Muscle of arm (tissue), 12 donors: Measurements from ENCODE around the gene GTF3C4. TPM values are rescaled to one million over a fixed set of nuclear protein-coding genes. Genes with fewer than 3 reads are reported as not detected.

Experiments used
- DNase-seq: peaks from one replicate; pipeline ENCODE4 v3.0.0-alpha.2; 2013
- polyA plus RNA-seq, 12 donors: library from polyadenylated mRNA; unstranded; fragments of 120-200 nt; gene quantifications; one replicate each; pipeline ENCODE4 v1.2.1, GENCODE V29; 2013; ENCODE audit not compliant: insufficient read length in 12 of 12

Gene GTF3C4
- polyA plus RNA-seq, 12 donors = 12.1 to 21.0 (median 15.9) TPM; not detected in 1

DNA sequence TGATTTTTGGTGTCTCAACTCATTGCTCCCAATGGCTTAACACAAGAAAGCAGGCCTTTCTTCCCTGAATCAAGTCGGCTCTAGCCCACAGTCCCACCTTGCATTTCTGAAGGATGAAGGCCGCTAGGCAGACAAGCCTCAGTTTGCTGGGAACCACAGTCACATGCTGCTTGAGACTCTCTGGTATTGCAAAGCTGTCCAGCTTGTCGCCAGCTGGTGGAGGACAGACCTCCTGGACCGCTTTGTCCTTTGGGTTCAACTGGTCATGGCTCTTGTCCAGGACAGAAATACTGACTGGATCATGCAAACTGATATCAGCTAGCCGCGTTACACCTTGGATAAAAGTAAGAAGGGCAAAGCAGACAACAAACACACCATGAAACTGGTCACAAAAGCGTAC is 23.5 kb upstream of the GTF3C4 start:
- no peak for DNase-seq

DNA sequence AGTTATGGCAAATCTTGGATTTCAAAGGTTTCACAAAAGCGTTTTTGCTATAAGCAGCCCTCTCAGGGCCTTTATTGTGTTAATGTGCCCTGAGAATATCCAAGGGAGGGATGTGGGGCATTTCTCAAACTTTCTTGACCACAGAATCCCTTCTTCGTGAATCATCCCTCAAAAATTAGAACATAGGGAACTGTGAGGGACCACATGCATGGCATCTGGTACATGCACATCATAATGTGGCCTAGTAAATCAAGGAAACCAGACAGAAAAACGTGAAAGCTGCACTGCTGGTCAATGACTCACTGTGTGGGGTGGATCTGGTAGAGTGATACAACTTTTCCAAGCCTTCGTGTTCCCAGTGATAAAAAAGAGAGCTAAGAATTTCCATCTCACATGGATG is 22.9 kb upstream of the GTF3C4 start:
- DNase-seq = no peak

DNA sequence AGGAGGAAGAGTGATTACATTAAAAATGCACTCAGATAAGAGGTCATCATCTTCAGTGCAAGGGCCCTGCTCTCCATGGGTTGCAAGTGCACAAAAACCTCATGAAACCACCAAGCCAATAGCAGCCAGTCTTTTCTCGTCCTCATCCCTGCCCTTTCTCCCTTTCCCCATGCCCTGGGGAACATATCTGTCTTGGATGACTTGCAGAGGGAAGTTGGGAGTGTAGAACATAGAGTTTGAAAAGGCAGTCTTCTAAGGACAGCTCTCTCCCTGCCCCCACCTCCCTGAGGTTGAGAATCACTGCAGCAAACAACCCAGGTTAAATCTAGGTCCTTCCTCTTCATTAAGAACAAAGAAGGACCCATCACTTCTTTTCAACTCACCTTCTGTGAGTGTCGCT is 22.5 kb upstream of the GTF3C4 start:
- DNase-seq = no peak

DNA sequence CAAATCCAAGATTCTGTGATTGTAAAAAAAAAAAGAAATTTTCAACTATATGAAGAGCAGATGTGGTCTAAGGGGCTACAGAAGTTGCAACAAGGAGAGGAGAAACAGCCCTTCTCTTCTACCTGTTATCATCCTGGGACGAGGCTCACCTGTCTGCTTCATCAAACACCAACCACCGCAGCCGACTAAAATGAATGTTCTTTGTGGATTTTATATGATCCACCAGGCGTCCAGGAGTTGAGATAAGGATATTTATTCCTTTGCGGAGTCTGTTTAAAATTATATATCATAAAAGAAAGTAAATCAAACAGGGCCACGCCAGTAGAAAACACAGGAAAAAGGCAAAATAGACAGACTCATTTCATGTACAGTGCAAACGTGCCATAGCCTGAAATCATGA is 22.0 kb upstream of the GTF3C4 start:
- no peak for DNase-seq

DNA sequence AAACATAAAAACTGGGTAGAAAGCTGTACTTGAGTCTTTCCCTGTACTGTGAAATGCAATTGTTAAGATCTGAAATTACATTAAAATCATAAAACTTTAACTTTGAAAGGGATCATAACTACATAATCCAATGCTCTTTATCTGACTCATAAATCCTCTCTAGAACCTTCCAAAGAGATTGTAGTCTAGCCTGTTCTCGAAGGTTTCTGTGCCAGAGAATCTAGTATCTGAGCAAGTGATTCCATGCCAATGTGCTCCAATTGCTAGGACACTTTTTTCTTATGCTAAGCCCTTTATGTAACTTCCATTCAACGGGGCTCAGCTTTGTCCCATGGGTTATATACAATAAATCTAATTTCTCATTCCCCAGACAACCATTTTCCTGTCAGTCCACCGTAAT is 21.6 kb upstream of the GTF3C4 start:
- DNase-seq = no peak

DNA sequence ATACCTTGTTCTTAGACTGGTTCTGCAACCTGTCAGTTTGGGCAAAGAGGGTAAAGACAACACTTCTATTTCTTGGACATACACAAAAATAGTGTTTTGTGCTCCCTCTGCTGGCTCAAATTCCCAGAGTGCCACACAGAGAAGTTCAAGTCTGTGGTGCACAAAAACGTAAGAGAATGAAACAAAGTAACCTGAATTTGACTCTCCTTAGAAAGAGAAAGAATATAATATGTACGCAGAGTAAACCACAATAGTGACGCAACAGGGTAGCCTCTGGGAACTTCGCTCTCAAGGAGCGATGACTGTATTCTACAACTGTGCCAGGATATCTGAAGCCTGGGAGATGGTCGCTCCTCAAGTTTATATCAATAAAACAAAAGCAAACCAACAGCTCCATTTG is 19.0 kb upstream of the GTF3C4 start:
- DNase-seq = no peak

DNA sequence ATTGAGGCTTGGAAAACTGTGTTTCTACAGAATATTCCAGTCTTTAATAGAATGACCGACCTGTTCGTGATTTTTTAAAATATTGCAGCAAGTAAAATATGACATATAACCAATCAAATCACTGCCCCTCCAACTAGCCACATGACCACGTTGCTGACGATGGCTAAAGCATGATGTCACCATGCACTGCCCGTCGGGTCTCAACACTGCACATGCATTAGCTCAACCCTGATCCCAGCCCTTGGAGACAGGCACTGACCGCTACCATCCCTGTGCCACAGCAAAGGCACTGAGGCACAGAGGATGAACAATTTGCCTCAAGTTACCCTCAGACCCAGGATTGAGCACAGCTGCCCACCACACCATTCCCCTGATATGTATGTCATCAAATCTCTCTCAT is 14.0 kb upstream of the GTF3C4 start:
- DNase-seq = no peak

DNA sequence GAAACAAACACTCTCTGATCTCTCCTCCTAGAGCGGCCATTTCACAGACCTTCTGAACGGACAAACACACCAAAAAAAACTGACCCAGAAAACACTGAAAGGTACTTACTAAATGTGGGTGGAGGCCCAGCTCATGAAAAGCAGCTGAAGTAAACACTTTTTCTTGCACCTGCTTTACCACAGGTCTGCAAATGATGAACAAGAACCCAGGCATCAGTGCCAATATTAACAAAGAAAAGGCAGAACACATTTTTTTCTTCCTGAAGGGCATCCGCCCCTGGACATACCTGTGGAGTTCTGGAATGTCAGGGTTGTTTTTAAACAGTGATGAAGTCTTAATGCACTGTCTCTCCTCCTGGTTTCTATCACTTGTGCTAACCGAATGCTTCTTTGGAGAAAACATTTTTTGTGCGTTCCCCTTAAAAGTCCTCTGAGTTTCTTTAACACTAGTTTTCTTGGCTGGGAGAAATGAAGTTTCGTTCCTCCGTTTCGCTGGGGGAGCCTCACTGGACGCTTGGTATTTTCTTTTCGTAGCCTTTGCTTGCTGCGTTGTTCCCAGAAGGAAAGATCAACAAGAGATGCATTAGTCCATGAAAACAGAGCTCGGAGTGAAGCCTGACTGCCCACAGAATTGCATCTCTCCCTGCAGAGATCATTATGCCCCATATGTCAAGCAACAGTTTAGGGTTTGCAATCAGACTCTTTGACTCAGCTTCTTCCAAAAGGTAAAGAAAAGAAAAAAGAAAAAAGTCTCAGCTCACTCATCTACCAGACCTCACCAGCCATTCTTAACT is 7.9 kb upstream of the GTF3C4 start:
- no peak for DNase-seq

DNA sequence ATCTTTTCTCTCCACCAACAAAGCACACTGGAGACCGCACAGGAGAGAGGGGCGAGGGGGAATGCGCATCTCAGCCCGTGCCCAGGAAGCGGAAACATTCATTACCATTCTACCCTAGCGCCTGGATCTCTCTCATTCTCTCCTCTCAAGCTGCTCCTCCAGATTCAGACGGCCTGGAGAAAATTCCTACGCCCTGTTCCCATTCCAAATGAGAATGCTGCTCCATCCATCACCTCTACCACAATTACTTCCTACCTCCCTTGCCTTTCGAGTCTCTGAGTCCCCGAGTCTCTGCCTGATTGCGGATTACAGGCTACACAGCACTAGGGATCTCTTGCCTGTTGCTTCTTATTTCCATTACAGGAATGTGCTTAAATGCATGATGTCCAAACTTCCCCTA is 7.1 kb upstream of the GTF3C4 start:
- no peak for DNase-seq

DNA sequence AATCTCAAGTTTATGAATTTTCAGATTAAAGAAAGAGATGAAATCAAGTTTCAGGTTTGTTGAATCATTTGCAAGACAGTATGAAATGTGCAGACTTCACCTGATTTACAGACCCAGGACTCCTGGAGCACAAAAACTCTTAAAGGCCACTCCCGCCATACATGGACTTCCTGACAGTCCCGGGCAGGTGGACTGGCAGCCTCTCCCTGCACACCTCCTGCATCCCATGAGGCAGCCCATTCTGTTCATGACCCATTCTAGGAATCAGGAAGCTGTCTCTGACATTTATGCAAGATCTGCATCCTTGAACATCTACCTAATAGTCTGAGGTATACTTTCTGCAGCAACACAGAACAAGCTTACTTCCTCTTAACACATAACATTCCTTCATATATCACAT is 6.4 kb upstream of the GTF3C4 start:
- no peak for DNase-seq

DNA sequence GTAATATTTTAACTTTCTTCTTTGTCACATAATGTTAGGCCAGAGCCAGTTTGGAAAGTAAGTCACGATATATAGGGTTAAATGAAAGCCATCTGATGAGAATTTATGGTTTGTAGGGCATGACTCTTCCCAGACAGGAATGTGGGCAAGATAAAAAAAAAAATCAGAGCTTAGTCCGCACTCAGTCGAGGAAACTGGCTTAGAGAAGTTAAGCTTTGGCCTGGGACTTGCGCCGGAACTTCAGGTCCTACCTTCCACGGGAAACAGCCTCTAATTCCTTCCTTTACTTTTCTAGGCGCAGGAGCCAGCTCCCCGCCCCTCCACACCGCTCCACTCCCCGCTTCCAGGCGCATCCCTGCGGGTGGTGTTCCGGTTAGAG is 956 bp upstream of the GTF3C4 start:
- DNase-seq = no peak

DNA sequence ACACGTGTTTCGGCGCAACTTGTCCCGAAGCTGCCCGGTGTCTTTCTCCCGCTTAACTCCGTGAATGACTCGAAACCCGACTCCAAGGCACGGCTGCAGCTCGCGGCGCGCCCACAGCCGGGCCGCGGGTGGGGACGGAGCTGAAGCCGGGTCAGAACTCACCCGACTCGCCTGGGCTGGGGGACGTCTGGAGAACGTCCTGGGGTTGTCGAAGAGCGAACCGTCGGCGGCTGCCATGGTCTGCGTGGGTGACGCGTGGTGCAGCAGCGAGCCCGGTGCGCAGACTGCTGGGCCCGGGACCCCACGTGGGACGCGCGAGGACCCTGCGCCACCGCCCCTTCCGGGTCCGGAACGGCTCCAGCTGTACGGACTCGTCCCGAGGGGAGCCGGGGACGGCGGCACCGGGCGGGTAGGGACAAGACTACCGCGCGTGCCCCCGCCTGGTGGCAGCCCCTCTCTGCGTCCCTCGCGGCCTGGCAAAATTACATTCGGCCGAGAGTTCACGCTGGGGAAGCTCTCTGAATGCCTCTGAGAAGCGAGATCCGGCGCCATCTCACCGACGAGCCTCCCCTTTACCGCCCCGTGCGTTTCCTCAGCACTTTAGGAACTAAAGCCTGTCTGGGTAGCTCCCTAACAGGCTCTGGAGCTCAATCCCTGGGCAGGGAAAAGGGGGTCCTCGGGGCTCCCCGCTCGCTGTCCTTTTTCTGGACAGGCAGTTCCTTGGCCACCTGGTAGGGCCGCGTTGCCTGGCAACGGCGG is 387 bp upstream of the GTF3C4 start, which contains the start of gene DDX31:
Gene DDX31, minus strand, starts transcription at position 286 of the 759 bp plus-strand sequence. Its CDS starts 49 bp downstream, at position 237.
- DNase-seq = peak; percentile 90

DNA sequence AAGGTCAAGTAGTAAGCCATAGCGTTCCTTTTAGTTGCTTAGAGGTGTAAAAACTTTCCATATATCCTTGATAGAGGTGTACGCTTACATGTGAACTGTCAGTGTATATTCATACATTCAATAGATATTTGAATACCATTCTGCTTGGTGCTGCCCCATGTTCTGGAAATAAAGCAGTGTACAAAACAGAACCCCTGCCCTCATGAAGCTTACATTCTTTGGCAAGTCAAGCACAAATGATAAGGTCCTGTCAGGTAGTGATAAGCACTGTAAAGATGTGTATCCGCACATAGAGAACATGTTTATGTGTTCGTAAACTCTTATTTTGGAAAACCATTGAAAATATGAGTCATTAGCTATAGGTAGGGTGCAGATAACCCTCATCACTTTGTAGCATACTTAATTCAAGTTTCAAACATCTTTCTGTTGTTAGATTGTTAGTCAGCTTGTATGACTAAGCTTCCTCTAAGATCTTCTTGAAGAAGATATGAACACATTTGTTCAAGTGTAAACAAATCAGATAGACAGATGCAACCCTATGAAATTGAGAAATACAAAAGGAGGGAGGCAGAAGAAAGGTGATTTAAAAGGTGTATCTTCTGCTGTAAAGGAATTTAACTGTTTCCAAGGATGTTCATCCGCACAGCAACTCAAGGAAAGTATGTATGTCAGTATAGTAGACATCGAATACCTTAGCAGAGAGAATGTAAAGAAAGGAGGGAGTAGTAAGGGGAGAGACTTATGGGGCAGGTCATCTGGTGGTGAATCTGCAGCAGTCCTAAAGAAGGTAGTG is 1.6 kb downstream of the GTF3C4 start:
- DNase-seq = no peak

DNA sequence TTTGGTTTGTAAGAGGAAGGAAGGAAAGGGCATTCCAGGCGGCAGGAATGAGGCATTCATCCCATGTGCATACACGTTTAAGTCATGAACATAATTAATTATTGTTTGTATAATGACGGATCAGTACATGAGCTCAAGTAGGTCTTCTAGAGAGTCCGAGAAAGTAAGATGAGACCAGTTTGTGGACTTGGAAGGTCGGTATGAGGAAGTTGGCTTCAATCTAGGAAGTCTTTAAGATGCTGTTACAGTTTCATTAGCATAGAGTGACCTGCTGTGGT is 2.1 kb downstream of the GTF3C4 start:
- DNase-seq = no peak

DNA sequence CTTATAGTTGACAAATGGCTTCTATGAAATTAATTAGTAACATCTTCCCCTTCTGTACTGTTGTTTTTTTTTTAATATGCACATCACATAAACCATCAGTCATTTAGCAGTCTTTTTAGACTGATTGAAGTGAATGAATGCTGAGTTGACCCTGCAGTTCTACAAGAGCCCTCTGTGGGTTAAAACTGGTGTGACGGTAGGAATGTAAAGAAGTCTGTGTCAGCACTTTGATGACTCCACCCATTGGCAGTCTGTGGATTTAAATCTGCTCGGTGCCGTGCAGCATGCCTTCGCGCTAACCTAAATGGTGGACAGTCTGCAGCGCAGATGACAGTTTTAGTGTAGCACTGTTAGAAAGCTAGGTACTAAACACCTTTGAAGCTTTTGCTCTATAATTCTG is 3.1 kb downstream of the GTF3C4 start:
- DNase-seq = no peak

DNA sequence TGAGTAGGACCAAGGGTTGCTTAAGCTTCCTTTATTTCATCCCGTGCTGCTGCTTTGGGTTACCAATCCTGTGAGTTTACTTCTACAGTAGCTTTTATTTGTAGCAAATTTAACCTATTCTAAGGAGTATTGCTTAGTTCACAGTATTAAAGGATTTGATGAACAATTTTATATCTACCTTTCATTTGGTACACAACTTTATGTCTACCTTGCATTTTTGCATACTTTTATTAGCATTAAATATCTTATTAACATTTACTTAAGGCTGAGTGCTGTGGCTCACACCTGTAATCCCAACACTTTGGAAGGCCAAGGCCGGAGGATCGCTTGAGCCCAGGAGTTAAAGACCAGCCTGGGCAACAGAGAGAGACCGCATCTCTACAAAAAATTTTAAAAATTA is 4.2 kb downstream of the GTF3C4 start:
- DNase-seq = no peak

DNA sequence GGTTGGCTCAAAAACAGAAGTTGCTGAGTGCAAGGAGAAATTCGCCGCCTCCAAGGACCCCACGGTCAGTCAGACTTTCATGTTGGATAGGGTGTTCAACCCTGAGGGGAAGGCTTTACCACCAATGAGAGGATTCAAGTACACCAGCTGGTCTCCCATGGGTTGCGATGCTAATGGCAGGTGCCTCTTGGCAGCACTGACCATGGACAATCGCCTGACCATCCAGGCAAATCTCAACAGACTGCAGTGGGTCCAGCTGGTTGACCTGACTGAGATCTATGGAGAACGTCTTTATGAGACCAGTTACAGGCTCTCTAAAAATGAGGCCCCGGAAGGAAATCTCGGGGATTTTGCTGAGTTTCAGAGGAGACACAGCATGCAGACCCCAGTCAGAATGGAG is 7.7 kb downstream of the GTF3C4 start:
- DNase-seq = no peak

DNA sequence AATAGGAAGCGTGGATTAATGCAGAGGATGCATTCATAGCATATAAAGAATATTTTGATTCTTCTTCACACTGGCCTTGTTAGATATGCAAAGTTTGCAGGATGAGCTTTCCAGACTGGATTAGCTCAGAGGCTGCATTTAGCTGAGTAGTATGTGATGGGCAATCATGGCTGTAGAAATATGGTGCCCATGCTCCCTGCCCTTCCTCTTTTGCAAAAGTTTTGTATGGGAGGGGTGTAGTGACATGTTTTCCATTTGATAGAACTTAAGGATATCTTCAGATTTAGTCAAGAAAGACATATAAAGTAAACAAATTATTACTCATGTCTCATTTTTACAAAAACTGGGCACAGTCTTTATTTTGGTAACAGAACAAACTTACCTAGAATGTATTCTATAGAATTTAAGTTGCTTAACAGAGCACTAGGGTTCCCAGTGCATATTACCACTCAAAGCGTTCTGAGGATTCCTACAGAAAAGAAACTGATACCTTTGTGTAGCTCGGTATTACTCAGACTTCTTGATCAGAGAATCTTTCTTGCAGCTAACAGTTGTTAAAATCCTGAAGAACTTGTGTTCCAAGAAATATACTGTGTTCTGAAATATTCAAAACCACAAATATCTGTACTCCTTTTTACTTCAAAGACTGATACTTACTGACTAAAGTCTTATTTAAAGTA is 9.8 kb downstream of the GTF3C4 start:
- DNase-seq = no peak

DNA sequence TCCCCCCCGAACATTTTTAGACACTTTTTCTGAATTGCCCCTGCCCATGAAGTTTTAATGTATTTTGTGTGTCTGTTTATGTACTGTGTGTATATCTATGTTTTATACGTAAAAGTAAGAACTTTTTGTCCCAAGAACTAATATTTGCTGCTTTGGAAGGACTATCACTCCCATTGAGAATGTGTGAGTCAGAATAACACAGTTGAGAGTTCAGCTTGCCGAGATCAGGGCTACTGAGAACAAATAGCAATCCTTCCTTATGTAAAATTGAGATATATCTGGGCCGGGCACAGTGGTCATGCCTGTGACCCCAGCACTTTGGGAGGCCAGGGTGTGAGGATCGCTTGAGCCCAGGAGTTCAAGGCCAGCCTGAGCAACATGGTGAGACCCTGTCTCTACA is 11.3 kb downstream of the GTF3C4 start:
- DNase-seq = no peak

DNA sequence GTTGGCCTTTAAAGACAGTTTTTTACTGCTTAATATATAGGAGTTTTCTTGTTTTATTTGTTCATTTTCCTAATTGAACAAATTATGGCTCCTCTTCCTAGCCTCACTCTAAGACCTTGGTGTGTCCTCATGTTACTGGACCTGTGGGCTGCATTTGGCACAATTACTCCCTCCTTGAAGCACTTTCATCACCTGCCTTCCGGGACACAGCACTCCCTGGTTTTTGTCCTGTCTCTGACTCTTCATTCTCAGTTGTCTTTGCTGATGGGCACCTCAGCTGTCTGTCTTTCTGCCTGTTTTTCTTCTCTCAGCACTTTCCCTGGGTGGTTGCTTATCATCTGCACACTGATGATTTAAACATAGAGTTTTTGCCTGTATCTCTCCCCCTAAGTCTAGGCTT is 13.6 kb downstream of the GTF3C4 start:
- no peak for DNase-seq

DNA sequence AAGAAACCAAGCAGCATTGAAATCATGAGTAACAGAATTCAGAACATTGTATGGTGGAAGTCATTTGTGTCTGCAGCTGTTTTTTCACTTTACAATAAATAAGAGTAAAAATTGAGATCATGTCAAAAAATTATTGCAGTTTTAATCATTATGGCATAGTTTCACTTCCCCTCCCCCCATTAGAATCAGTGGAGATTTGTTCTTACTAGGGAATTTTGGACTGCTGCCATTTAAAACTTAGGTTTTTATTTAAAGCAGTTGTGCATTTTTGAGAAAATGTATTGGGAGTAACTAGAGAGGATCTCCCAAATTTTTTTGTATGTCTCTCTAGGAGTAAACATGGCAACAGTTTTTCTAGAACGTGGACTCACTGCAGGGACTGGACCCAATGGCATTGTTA is 20.4 kb downstream of the GTF3C4 start:
- DNase-seq = peak; percentile 71

DNA sequence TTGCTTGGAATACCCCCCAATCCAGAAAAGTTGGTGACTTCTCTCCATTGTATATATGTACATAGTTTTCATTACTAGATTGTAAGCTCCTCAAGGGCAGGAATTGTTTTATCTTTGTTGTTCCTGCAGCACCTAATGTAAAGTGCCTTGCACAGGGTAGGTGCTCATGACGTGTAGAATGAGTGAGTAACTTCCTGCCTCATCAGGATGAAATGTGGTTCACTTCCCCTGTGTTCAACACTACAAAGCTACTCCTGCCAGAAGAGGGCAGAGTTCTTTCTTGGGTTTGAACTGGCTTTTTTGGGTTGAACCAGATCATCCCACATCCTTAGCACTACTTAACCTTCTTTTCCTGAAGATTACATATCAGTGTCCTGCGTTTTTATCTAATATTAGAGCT is 23.9 kb downstream of the GTF3C4 start:
- no peak for DNase-seq
